Tibial nerve (tissue), 3 donors: ENCODE measurements around the gene CCDC74A.
"Not testable (repeated sequence)": the region's sequence is repeated elsewhere in the genome, so short reads cannot be mapped to it uniquely, and the experiment has no call there.

Experiments
- CTCF ChIP-seq, 5 experiments: fragments of 200-600 bp in 3 of 5; fragments of 450-650 bp in 2 of 5; sonication (generic) in 3 of 5; IDR thresholded peaks; one replicate each; pipeline ENCODE4 v1.5.1; 2016 to 2019; ENCODE audit warnings: antibody characterized with exemption in 5 of 5, mild to moderate bottlenecking in 3 of 5, moderate library complexity in 2 of 5
- POLR2A ChIP-seq, 2 donors: fragments of 450-650 bp; IDR thresholded peaks; one replicate each; pipeline ENCODE4 v1.6.1; 2017; ENCODE audit warnings: antibody characterized with exemption in 2 of 2, mild to moderate bottlenecking in 2 of 2, moderate library complexity in 2 of 2

- TF ChIP-seq POLR2A, CTCF (IDR thresholded peaks at IDR 0.05): not testable (repeated sequence)
Observed at GRCh38 chr2:131532723-131533608, 5.3 kb downstream of the CCDC74A start.
